Ovary (tissue), 3 donors: ENCODE measurements around the gene GPAM.

Experiments
- EP300 ChIP-seq: sonication (generic); formaldehyde crosslinking; IDR thresholded peaks from one replicate; pipeline ENCODE4 v1.6.1; 2017; ENCODE audit warnings: antibody characterized with exemption
- POLR2A ChIP-seq: fragments of 450-650 bp; IDR thresholded peaks from one replicate; pipeline ENCODE4 v1.6.1; 2017; ENCODE audit warnings: antibody characterized with exemption, mild to moderate bottlenecking, moderate library complexity
- TF ChIP-seq, protein P1 (sequence below), 3 donors: fragments of 450-650 bp in 2 of 3; fragments of 200-600 bp in 1 of 3; IDR thresholded peaks; one replicate each; pipeline versions ENCODE4 v1.5.1 to v1.8.0; 2016 to 2022; ENCODE audit warnings: antibody characterized with exemption in 3 of 3, mild to moderate bottlenecking in 1 of 3
- donor health status: DM: no; HTN: no; CAD: no.

GRCh38 chr10:112151524-112152039 is 32.0 kb downstream of the GPAM start:
- TF ChIP-seq, protein P1, sequence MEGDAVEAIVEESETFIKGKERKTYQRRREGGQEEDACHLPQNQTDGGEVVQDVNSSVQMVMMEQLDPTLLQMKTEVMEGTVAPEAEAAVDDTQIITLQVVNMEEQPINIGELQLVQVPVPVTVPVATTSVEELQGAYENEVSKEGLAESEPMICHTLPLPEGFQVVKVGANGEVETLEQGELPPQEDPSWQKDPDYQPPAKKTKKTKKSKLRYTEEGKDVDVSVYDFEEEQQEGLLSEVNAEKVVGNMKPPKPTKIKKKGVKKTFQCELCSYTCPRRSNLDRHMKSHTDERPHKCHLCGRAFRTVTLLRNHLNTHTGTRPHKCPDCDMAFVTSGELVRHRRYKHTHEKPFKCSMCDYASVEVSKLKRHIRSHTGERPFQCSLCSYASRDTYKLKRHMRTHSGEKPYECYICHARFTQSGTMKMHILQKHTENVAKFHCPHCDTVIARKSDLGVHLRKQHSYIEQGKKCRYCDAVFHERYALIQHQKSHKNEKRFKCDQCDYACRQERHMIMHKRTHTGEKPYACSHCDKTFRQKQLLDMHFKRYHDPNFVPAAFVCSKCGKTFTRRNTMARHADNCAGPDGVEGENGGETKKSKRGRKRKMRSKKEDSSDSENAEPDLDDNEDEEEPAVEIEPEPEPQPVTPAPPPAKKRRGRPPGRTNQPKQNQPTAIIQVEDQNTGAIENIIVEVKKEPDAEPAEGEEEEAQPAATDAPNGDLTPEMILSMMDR (IDR thresholded peaks at IDR 0.05) = no peak
- no peak for TF ChIP-seq POLR2A
- no peak for TF ChIP-seq EP300
